GM23338 (cell line): ENCODE data around the gene FBXO38. TPM values are rescaled to one million over a fixed set of nuclear protein-coding genes. Genes with fewer than 3 reads are reported as not detected.

Experiments used
- ATAC-seq: fragments of 200-7000 bp; cut with Tn5 transposase; 3 replicates; pipeline ENCODE4 v1.9.1; 2020
- DNase-seq: peaks from one replicate; pipeline ENCODE4 v3.0.0-alpha.2; 2015; ENCODE audit warnings: low spot score
- H2AFZ ChIP-seq: fragments of 200-600 bp; sonication (generic); 2 replicates; pipeline ENCODE4 v1.8.0; 2016; ENCODE audit warnings: antibody characterized with exemption, mild to moderate bottlenecking, moderate library complexity
- H3F3A ChIP-seq: fragments of 200-600 bp; sonication (generic); replicated peaks from 2 replicates; pipeline ENCODE4 v1.8.0; 2017; ENCODE audit warnings: antibody characterized with exemption, mixed run types, low read depth
- H3K27ac ChIP-seq: fragments of 200-600 bp; sonication (generic); 2 replicates; pipeline ENCODE4 v1.6.1; 2016; ENCODE audit warnings: low read depth
- H3K27me3 ChIP-seq: fragments of 200-600 bp; sonication (generic); 2 replicates; pipeline ENCODE4 v1.8.0; 2016; ENCODE audit warnings: mild to moderate bottlenecking, mixed run types, moderate library complexity; ENCODE audit not compliant: insufficient read depth
- H3K36me3 ChIP-seq: fragments of 200-600 bp; sonication (generic); 2 replicates; pipeline ENCODE4 v1.8.0; 2016; ENCODE audit warnings: mild to moderate bottlenecking; ENCODE audit not compliant: insufficient read depth
- H3K4me1 ChIP-seq: fragments of 200-600 bp; sonication (generic); 2 replicates; pipeline ENCODE4 v1.8.0; 2016; ENCODE audit warnings: mild to moderate bottlenecking, moderate library complexity; ENCODE audit not compliant: insufficient read depth
- H3K4me2 ChIP-seq: fragments of 200-600 bp; sonication (generic); 2 replicates; pipeline ENCODE4 v1.7.1; 2017; ENCODE audit warnings: mixed run types
- H3K4me3 ChIP-seq: fragments of 200-600 bp; sonication (generic); 2 replicates; pipeline ENCODE4 v1.6.1; 2016; ENCODE audit warnings: mixed run types
- H3K79me2 ChIP-seq: fragments of 200-600 bp; sonication (generic); replicated peaks from 2 replicates; pipeline ENCODE4 v1.8.0; 2017; ENCODE audit warnings: mild to moderate bottlenecking; ENCODE audit not compliant: insufficient read depth
- H3K9me2 ChIP-seq: fragments of 200-600 bp; sonication (generic); 2 replicates; pipeline ENCODE4 v1.8.0; 2017; ENCODE audit not compliant: insufficient read depth
- H4K20me1 ChIP-seq: fragments of 200-600 bp; sonication (generic); replicated peaks from 2 replicates; pipeline ENCODE4 v1.8.0; 2017; ENCODE audit warnings: mild to moderate bottlenecking; ENCODE audit not compliant: insufficient read depth
- H3K27ac Mint-ChIP-seq: 2 replicates; pipeline ENCODE4 v1.8.0; 2020; ENCODE audit warnings: inconsistent platforms, mild to moderate bottlenecking, moderate library complexity, mixed read lengths
- H3K27me3 Mint-ChIP-seq: 3 replicates; pipeline ENCODE4 v1.8.0; 2022; ENCODE audit warnings: low read depth, mild to moderate bottlenecking, moderate library complexity, mixed read lengths, inconsistent platforms; ENCODE audit not compliant: insufficient read depth, poor library complexity
- H3K36me3 Mint-ChIP-seq: 3 replicates; pipeline ENCODE4 v1.8.0; 2021; ENCODE audit warnings: low read depth, mild to moderate bottlenecking, inconsistent platforms, moderate library complexity, mixed read lengths
- H3K4me1 Mint-ChIP-seq: 3 replicates; pipeline ENCODE4 v1.8.0; 2020; ENCODE audit warnings: mild to moderate bottlenecking, inconsistent platforms, mixed read lengths
- H3K4me3 Mint-ChIP-seq: 3 replicates; pipeline ENCODE4 v1.8.0; 2021; ENCODE audit warnings: moderate library complexity, mild to moderate bottlenecking, inconsistent platforms, mixed read lengths
- H3K9me3 Mint-ChIP-seq: 3 replicates; pipeline ENCODE4 v1.8.0; 2020; ENCODE audit warnings: moderate library complexity, mild to moderate bottlenecking, inconsistent platforms, mixed read lengths
- CREB1 ChIP-seq: fragments of 250-450 bp; sonication (Bioruptor Pico); IDR thresholded peaks from 2 replicates; pipeline ENCODE4 v1.5.0; 2020; ENCODE audit warnings: low read depth, mild to moderate bottlenecking, moderate library complexity
- CTCF ChIP-seq, 2 experiments: fragments of 200-600 bp in 1 of 2; sonication (generic) in 1 of 2; conservative IDR thresholded peaks; 2 replicates each; pipeline versions ENCODE4 v1.5.1 to v1.6.1; 2016 to 2017; ENCODE audit warnings: antibody characterized with exemption in 2 of 2, low read depth in 2 of 2, mild to moderate bottlenecking in 2 of 2, moderate library complexity in 1 of 2
- ETS1 ChIP-seq: IDR thresholded peaks from 2 replicates; pipeline ENCODE4 v1.6.1; 2016; ENCODE audit warnings: antibody characterized with exemption
- EZH2 ChIP-seq: fragments of 200-600 bp; sonication (generic); IDR thresholded peaks from one replicate; pipeline ENCODE4 v1.8.0; 2017; ENCODE audit warnings: antibody characterized with exemption, mild to moderate bottlenecking, low read depth; ENCODE audit not compliant: unreplicated experiment
- EZH2phosphoT487 ChIP-seq: fragments of 200-600 bp; sonication (generic); IDR thresholded peaks from one replicate; pipeline ENCODE4 v1.8.1; 2018; ENCODE audit warnings: antibody characterized with exemption; ENCODE audit not compliant: unreplicated experiment
- JUNB ChIP-seq: IDR thresholded peaks from one replicate; pipeline ENCODE4 v1.6.1; 2016; ENCODE audit warnings: antibody characterized with exemption; ENCODE audit not compliant: unreplicated experiment
- NANOG ChIP-seq: IDR thresholded peaks from 2 replicates; pipeline ENCODE4 v1.6.1; 2016; ENCODE audit warnings: antibody characterized with exemption, borderline replicate concordance
- POLR2AphosphoS5 ChIP-seq: IDR thresholded peaks from 2 replicates; pipeline ENCODE4 v1.6.1; 2016; ENCODE audit warnings: antibody characterized with exemption, low read depth
- REST ChIP-seq: IDR thresholded peaks from one replicate; pipeline ENCODE4 v1.6.1; 2018; ENCODE audit warnings: antibody characterized with exemption; ENCODE audit not compliant: unreplicated experiment
- STAT1 ChIP-seq: IDR thresholded peaks from one replicate; pipeline ENCODE4 v1.6.1; 2016; ENCODE audit warnings: antibody characterized with exemption; ENCODE audit not compliant: unreplicated experiment
- ZNF114 ChIP-seq: fragments of 250-450 bp; sonication (Bioruptor Pico); IDR thresholded peaks from 2 replicates; pipeline ENCODE4 v1.5.0; 2020; ENCODE audit warnings: mild to moderate bottlenecking, moderate library complexity
- ZNF331 ChIP-seq: fragments of 250-450 bp; sonication (Bioruptor Pico); IDR thresholded peaks from 2 replicates; pipeline ENCODE4 v1.5.0; 2020; ENCODE audit warnings: low read depth, mild to moderate bottlenecking, moderate library complexity
- polyA plus RNA-seq: library from polyadenylated mRNA; unstranded; fragments of >200 nt; fragmentation: Nextera tagmentation; extraction: Ambion mirVana; gene quantifications from 2 replicates; pipeline ENCODE4 v1.2.1, GENCODE V29; 2016
- total RNA-seq: library from RNA; depleted of rRNA; stranded (reverse); fragments of >200 nt; shearing (Covaris generic); gene quantifications from 2 replicates; pipeline ENCODE4 v1.2.3, GENCODE V29; 2014
- TF ChIP-seq, protein P1 (sequence below): fragments of 250-450 bp; sonication (Bioruptor Pico); IDR thresholded peaks from 2 replicates; pipeline ENCODE4 v1.5.0; 2020; ENCODE audit warnings: mild to moderate bottlenecking, moderate library complexity

FBXO38 gene
- total and polyA plus RNA-seq, 2 experiments from 2014 or later = 13.3 to 45.6 TPM

DNA sequence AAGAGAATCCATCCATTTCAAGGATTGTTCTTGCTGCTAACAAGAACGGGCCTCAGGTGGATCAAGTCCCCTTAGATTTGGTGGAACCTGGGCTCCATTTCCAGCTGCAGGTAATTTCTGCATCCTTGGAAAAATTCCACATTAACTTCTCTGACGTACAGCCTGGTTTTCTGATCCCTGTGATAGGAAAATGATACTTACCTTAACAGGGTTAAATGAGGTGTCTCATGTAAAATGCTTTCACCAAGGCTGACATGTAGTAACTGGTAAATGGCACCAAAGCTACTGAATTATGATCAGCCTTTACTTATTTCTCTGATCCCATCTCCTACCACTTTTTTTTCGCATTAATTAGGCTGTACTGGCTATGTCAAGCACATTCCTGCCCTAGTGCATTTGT, 93.7 kb downstream of the FBXO38 start:
- H3K4me3 Mint-ChIP-seq = no peak overlapping the region
- Histone ChIP-seq H3K27me3 (no peaks in the 10 kb centered on the region), H3K4me1 (no peaks in the 10 kb centered on the region), H2AFZ (no peak overlapping the region), H4K20me1 (no peaks in the 10 kb centered on the region), H3K9me2 (no peaks in the 10 kb centered on the region), H3K4me2 (no peak overlapping the region), H3K4me3 (no peak overlapping the region), H3K27ac (no peak overlapping the region), H3F3A (no peaks in the 10 kb centered on the region), H3K79me2 (no peaks in the 10 kb centered on the region), H3K36me3 (no peaks in the 10 kb centered on the region)
- H3K9me3 Mint-ChIP-seq = no peaks in the 10 kb centered on the region
- H3K27ac Mint-ChIP-seq = no peak overlapping the region
- no peaks in the 10 kb centered on the region for H3K27me3 Mint-ChIP-seq
- H3K36me3 Mint-ChIP-seq = no peaks in the 10 kb centered on the region
- no peak for DNase-seq
- no peaks in the 10 kb centered on the region; the same call in 2 of the 3 replicates for H3K4me1 Mint-ChIP-seq
- TF ChIP-seq REST = no peak
- TF ChIP-seq NANOG = no peak
- no peak for TF ChIP-seq ZNF331 (CRISPR knock-in tag)
- no peak for TF ChIP-seq POLR2AphosphoS5
- TF ChIP-seq CTCF (conservative IDR thresholded peaks at IDR 0.05; ENCODE audit: low read depth in 2 of 2) = no peak
- no peak for TF ChIP-seq JUNB
- TF ChIP-seq ZNF114 (CRISPR knock-in tag) = no peak
- no peak for TF ChIP-seq ETS1
- TF ChIP-seq EZH2phosphoT487 = no peak
- no peak for TF ChIP-seq CREB1 (CRISPR knock-in tag)
- TF ChIP-seq, protein P1, sequence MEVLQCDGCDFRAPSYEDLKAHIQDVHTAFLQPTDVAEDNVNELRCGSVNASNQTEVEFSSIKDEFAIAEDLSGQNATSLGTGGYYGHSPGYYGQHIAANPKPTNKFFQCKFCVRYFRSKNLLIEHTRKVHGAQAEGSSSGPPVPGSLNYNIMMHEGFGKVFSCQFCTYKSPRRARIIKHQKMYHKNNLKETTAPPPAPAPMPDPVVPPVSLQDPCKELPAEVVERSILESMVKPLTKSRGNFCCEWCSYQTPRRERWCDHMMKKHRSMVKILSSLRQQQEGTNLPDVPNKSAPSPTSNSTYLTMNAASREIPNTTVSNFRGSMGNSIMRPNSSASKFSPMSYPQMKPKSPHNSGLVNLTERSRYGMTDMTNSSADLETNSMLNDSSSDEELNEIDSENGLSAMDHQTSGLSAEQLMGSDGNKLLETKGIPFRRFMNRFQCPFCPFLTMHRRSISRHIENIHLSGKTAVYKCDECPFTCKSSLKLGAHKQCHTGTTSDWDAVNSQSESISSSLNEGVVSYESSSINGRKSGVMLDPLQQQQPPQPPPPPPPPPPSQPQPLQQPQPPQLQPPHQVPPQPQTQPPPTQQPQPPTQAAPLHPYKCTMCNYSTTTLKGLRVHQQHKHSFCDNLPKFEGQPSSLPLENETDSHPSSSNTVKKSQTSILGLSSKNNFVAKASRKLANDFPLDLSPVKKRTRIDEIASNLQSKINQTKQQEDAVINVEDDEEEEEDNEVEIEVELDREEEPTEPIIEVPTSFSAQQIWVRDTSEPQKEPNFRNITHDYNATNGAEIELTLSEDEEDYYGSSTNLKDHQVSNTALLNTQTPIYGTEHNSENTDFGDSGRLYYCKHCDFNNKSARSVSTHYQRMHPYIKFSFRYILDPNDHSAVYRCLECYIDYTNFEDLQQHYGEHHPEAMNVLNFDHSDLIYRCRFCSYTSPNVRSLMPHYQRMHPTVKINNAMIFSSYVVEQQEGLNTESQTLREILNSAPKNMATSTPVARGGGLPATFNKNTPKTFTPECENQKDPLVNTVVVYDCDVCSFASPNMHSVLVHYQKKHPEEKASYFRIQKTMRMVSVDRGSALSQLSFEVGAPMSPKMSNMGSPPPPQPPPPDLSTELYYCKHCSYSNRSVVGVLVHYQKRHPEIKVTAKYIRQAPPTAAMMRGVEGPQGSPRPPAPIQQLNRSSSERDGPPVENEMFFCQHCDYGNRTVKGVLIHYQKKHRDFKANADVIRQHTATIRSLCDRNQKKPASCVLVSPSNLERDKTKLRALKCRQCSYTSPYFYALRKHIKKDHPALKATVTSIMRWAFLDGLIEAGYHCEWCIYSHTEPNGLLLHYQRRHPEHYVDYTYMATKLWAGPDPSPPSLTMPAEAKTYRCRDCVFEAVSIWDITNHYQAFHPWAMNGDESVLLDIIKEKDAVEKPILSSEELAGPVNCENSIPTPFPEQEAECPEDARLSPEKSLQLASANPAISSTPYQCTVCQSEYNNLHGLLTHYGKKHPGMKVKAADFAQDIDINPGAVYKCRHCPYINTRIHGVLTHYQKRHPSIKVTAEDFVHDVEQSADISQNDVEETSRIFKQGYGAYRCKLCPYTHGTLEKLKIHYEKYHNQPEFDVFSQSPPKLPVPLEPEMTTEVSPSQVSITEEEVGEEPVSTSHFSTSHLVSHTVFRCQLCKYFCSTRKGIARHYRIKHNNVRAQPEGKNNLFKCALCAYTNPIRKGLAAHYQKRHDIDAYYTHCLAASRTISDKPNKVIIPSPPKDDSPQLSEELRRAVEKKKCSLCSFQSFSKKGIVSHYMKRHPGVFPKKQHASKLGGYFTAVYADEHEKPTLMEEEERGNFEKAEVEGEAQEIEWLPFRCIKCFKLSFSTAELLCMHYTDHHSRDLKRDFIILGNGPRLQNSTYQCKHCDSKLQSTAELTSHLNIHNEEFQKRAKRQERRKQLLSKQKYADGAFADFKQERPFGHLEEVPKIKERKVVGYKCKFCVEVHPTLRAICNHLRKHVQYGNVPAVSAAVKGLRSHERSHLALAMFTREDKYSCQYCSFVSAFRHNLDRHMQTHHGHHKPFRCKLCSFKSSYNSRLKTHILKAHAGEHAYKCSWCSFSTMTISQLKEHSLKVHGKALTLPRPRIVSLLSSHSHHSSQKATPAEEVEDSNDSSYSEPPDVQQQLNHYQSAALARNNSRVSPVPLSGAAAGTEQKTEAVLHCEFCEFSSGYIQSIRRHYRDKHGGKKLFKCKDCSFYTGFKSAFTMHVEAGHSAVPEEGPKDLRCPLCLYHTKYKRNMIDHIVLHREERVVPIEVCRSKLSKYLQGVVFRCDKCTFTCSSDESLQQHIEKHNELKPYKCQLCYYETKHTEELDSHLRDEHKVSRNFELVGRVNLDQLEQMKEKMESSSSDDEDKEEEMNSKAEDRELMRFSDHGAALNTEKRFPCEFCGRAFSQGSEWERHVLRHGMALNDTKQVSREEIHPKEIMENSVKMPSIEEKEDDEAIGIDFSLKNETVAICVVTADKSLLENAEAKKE (CRISPR knock-in tag) = no peak
- TF ChIP-seq EZH2 = no peak
- TF ChIP-seq STAT1 = no peak
- ATAC-seq = no peak
